UCSD-AML1 (cell line): ENCODE data around the gene SCMH1.
"Not testable (repeated sequence)": the region's sequence is repeated elsewhere in the genome, so short reads cannot be mapped to it uniquely, and the experiment has no call there.

ENCODE experiments used
- DNase-seq: peaks from one replicate; lab custom pipeline; 2025; ENCODE audit not compliant: unreplicated experiment; lab: John Stamatoyannopoulos, UW

SCMH1 gene

DNA sequence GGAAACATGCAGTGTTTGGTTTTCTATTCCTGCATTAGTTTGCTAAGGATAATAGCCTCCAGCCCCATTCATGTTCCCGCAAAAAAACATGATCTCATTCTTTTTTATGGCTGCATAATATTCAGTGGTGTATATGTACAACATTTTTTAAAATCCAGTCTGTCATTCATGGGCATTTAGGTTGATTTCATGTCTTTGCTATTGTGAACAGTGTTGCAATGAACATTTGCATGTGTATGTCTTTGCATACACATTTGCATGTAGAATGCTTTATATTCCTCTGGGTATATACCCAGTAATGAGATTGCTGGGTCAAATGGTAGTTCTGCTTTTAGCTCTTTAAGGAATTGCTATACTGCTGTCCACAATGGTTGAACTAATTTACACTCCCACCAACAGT is 9.0 kb upstream of the SCMH1 start:
- not testable (repeated sequence) for DNase-seq

DNA sequence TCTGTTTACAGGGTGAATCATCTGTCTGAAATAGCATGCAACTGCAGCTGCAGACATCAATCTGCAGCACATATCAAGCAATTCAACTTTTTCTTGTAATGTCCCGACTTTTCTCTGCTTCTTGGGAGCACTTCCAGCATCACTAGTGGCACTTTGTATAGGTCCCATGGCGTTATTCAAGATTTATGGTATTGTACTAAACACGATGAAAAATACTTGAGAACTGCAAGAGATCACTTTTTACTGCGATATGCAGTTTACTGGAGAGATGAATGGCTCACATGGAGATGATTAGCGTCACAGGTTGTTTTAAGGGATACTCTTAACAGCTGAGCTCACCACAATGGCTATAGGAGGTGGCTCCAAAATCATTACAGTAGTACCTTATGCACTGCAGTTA is 7.2 kb upstream of the SCMH1 start:
- DNase-seq, result no peak

GRCh38 chr1:41246568-41246967 is 4.5 kb upstream of the SCMH1 start:
- no peak for DNase-seq

DNA sequence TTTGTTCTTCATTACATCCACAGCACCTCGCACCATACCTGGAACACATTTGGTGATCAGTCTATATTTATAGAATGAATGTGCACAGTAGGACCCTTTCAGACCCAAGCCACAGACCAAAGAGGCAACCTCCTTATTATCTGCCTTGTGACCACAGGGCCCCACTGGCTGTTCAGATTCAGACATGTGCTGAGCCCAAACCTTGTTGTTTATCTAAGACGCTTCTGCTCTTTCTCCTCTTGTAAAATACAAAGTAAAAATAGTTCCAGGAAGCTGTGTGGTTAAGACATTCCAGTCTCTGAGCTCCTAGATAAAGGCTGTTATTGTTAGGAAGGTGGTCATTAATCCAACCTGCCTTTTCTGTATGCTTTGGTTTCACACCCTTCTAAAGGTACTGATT is 3.6 kb upstream of the SCMH1 start:
- peak; percentile 18 for DNase-seq

DNA sequence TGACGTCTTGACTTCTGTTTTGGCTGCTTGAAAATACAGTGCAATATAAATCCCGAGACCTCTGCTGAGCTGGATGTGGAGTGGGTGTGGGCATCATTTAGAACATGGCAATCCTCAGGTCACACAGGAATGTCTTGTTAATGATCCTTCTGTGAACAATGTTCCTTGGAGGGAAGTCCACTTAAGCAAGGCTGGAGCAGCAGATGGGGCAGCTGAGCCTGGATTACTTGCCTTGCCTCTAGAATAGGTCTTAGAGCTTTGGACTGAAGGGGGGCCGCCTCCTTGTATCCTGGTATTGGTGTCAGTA is 926 bp upstream of the SCMH1 start:
- DNase-seq, result no peak

DNA sequence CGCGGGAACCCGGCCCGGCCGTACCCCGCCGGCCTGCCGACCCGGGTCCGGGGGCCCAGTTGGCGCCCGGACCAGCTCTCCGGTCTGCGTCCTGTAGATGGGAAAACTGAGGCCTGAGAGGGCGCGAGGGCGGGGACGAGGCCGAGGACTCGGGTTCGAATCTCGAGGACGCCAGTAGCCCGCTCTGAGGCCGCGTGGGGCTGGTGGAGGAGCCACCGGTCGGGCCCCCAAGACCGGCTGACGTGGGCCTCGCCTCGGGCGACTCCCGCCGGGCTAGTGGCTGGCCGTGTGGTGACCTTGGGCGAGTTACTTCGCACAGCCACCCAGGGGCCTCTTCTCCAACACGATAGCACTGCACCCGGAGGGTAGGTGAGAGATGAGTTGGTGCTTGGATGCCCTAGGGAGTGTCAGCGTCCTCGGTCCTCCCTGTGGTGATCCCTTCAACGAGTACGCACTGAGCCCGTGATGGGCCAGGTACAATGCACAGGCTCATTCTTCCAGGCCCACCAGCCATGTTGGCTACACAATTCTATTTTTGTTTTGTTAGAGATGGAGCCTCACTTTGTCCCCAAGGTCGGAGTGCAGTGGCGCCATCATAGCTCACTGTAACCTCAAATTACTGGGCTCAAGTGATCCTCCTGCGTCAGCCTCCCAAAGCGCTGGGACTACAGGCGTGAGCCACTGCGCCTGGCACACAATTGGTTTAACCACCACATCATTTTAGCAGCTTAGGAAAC is 404 bp upstream of the SCMH1 start:
- peak; percentile 60 for DNase-seq

- DNase-seq, result peak; percentile 63
Measured at GRCh38 chr1:41241354-41241748, 755 bp downstream of the SCMH1 start.

DNA sequence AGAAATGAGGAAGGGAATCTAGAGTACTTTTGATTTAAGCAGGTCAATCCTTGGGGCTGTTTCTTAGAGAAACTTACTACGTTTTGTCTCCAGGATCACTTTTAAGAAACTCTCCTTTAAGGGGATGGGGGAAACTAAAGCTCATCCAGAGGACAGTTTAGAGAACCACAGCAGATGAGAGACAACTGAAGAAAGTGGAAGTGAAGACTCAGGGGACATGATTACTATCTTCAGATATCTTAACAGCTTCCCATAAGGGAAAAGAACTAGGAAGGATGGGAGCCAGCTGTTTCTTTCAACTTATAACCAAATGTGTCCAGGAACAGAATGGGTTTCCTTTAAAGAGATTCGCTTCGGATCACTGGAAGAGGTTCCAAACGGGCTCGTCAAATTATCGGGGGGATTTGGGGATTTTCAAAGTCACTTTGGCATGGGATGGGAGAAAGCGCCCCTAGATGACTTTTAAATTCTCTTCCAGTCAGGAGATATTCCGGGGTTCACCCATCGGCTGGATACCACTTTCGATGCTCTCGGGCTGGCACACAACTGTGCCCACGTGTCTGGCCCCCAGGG is 1.2 kb downstream of the SCMH1 start:
- DNase-seq, result no peak

DNA sequence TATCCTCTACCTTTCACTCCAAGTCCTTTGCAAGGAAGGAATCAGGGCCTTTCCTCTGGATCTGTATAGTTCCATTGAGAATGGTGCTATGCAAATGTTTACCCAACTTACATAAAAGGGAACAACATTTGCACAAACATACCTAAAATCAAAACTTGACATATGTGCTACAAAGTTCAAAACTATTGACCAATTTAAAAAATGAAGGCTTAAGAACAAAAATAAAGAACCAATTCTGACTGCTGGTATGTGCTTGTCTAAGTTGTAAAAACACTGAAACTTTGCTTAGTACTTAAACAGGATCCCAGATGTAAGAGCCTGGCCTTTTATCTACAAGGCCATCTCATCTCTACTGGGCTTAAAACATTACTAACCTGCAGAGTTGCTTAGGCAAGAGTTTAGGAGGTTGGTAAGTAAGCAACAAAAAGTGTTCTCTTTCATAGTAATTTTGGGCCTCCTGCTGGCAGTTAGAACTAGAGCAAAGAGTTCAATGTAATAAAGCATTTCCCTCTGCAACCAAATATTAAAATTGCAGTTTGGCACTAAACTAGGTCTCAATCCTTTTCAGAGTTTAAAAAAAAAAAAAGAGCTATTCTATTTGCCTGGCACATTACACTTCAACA is 2.0 kb downstream of the SCMH1 start:
- no peak for DNase-seq

DNA sequence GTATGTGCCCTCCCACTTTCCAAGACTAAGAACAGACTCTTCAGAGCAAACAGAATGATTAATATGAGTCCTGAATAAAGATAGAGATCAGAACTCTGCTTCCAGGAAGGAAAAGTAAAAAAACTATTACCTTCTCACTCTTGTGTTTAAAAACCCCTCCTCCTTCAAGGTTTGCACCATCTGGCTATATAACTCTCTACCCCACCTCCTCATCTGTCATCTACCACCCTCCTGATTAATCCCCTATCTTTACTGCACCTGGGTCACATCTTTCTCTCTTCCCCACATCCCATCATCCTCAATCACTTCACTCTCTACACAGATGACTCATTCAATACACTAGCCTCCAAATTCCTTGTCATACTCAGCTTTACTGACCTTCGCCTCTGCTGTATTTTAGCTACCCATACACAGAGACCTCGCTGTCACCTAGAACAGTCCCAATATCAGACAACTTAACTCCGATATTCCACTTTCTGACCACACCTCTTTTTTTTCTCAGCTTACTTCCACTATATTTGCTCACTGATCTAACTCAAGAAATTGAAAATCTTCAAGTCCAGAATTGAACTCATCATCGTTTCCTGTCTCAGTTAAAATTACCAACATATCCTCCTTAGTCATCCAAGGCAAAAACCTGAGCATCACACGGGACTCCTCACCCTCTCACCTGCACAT is 3.7 kb downstream of the SCMH1 start:
- DNase-seq, result no peak

GRCh38 chr1:41236781-41237180 is 5.3 kb downstream of the SCMH1 start:
- DNase-seq, result no peak

GRCh38 chr1:41235893-41236292 is 6.2 kb downstream of the SCMH1 start:
- no peak for DNase-seq

DNA sequence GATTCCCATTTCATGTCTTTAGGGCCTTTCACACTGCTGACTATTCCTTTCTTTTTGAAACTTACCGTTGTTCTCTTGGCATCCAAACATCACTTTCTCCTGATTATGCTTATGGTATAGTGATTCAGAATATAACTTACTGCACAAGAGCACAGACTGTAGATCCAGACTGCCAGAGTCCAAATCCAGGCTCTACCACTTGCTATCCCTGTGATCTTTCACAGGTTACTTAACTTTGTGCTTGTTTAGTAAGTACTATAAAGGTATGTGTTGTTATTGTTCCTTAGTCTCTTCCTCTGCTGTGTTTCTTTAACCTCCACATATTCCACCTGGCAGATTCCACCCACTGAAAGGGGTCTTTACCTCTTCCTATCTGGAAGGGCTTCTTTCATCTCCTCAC is 8.4 kb downstream of the SCMH1 start:
- DNase-seq, result no peak

- no peak for DNase-seq
Measured at GRCh38 chr1:41232305-41232704, 9.8 kb downstream of the SCMH1 start.

- no peak for DNase-seq
Measured at GRCh38 chr1:41230656-41231055, 11.4 kb downstream of the SCMH1 start.

- DNase-seq, result not testable (repeated sequence)
Measured at GRCh38 chr1:41229219-41229618, 12.9 kb downstream of the SCMH1 start.

DNA sequence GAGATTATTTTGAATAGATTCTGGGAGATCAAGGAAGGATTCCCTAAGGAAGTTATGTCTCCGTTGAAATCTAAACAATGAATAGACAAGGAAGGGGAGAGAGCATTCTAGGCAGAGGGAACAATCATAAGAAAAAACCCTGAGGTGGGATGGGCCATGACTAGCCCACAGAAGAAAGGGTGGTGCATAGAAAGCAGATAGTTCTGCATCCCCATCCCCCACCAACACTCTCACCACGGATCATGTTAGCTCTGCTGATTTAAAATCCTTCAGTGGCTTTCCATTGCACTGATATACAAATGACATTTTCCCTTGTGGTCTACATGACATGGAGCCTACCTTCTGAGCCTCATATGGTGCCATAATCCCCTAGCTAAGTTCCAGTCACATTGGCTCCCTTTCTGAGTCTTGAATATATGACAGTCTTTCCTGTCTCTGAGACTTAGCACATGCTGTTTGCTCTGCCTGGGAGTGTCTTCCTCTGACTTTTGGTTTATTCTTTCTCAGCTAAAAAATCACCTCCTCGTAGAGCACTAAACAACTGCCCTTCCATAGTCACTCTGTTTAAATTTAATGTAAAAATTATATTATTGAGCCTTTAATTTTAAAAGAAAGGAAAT is 15.2 kb downstream of the SCMH1 start:
- DNase-seq, result no peak

DNA sequence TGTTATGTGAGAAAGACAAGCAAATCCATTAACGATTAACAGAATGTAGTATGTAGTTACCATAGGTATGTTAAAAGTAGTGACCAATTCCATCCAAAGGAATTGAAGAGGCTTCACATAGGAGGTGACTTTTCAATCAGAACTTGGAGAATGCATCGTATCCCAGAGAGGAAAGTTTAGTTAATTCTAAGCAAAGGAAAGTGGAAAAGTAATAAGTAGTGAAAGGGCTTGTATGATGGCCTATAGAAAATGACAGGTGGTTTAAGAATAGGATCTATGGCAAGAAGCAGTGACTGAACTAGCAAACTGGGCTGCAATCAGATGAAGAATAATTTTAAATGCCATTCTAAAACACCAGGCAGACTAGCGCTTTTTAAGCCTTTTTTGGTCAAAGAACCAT is 16.6 kb downstream of the SCMH1 start:
- no peak for DNase-seq

DNA sequence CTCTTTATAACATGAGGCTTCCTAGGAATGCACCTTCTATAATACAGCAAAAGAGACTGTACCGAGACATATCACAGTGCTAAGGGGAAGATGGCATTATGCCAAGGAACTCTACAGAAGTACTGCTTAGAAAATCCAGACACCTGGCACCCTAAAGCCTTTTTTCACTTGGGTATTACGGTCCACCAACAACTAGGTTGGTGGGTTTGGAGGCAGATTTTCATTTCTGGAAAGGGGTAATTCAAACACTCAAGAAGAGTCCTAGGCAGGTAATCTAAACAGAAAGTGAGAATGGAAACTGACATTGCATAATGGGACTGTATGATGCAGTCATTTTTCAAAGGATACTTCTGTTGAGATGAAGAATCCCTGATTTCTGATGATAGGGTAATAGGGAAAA is 19.6 kb downstream of the SCMH1 start:
- no peak for DNase-seq

- DNase-seq, result no peak
Measured at GRCh38 chr1:41221995-41222394, 20.1 kb downstream of the SCMH1 start.

DNA sequence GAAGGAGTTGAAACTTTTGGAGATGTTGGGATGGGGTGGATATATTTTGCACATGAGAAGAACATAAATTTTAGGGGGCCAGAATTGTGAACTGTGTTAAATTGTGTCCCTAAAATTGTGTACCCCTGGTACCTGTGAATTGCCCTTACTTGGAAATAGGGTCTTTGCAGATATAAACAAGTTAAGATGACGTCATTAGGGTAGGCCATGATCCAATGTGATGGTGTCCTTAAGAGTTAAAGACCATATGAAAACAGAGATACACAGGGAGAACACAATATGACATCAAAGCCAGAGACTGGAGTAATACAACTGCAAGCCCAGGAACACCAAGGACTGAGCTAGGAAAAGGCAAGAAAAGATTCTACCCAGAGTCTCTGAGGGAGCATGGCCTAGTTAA is 24.0 kb downstream of the SCMH1 start:
- no peak for DNase-seq

DNA sequence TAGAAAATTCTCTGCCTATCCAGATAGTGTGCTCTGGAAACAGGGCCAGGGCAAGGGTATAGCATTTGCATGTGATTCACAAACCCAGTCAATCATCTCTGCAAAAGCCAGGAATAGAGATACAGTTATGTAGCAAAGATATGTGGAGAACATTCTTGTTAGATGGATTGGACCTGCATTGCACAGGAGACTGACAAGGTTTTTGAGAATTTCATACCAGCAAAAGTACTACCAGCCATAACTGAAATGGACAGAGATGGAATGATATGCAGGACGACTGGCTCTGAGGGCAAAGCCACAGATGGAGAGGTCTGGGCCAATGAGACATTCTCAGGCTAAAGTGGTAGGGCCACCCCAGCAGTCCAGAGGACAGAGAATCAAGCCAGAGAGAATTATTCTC is 24.7 kb downstream of the SCMH1 start:
- no peak for DNase-seq
